Sigmoid colon (tissue), 4 donors: ENCODE measurements around the gene PRDM16.

ENCODE experiments used
- EP300 ChIP-seq, 4 donors: sonication (generic); formaldehyde crosslinking; IDR thresholded peaks; one replicate each; pipeline ENCODE4 v1.6.1; 2017; ENCODE audit warnings: antibody characterized with exemption in 4 of 4
- POLR2A ChIP-seq, 2 donors: fragments of 450-650 bp; IDR thresholded peaks; one replicate each; pipeline ENCODE4 v1.6.1; 2016; ENCODE audit warnings: antibody characterized with exemption in 2 of 2, mild to moderate bottlenecking in 2 of 2, moderate library complexity in 2 of 2
- POLR2AphosphoS5 ChIP-seq, 4 donors: sonication (generic); formaldehyde crosslinking; IDR thresholded peaks; one replicate each; pipeline ENCODE4 v1.6.1; 2017; ENCODE audit warnings: antibody characterized with exemption in 4 of 4
- TF ChIP-seq, protein P1 (sequence below), 4 experiments: fragments of 450-650 bp in 3 of 4; fragments of 200-600 bp in 1 of 4; IDR thresholded peaks; one replicate each; pipeline ENCODE4 v1.5.1; 2016 to 2019; ENCODE audit warnings: antibody characterized with exemption in 4 of 4, mild to moderate bottlenecking in 3 of 4, moderate library complexity in 2 of 4

DNA sequence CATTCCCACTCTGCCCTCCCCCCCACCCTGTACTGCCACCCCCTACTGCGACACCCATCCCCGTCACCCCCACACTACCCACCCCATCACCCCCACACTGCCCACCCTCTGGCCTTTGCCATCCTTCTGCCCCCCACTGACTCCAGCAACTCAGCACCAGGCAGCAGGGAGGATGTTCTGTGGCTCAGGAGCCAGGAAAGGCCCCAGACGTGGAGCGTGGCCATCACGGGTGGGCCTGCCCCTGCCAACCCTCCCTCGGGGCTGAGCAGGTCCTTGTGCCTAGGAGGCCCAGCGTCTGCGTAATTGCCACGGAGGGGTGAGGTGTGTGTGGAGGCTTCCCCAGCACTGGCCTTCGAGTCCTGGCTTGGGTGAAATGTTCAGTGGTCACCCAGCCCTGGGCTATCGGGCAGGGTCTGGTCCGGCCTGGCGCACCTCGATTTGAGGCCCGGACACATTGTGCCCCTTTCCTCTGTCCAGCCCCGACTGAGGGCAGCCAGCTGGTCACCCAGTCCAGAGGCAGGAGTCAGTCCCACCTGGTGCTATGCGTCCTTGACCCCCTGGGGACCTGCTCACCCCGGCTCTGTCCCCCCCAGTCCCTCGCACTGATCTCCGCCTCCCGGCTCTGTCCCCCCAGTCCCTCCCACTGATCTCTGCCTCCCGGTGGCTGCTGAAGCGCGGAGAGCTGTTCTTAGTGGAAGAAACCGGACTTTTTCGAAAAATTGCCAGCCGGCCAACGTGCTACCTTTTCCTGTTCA lies 408.4 kb downstream of the PRDM16 start:
- TF ChIP-seq, protein P1, sequence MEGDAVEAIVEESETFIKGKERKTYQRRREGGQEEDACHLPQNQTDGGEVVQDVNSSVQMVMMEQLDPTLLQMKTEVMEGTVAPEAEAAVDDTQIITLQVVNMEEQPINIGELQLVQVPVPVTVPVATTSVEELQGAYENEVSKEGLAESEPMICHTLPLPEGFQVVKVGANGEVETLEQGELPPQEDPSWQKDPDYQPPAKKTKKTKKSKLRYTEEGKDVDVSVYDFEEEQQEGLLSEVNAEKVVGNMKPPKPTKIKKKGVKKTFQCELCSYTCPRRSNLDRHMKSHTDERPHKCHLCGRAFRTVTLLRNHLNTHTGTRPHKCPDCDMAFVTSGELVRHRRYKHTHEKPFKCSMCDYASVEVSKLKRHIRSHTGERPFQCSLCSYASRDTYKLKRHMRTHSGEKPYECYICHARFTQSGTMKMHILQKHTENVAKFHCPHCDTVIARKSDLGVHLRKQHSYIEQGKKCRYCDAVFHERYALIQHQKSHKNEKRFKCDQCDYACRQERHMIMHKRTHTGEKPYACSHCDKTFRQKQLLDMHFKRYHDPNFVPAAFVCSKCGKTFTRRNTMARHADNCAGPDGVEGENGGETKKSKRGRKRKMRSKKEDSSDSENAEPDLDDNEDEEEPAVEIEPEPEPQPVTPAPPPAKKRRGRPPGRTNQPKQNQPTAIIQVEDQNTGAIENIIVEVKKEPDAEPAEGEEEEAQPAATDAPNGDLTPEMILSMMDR (IDR thresholded peaks at IDR 0.05), result no peak
- TF ChIP-seq POLR2AphosphoS5 (IDR thresholded peaks at IDR 0.05) (no peak), POLR2A (IDR thresholded peaks at IDR 0.05) (no peak), EP300 (IDR thresholded peaks at IDR 0.05) (no peak)
